Measurements from ENCODE around the gene DDX23. TPM values are rescaled to one million over a fixed set of nuclear protein-coding genes. Genes with fewer than 3 reads are reported as not detected.

The DDX23 gene
- polyA plus RNA-seq, 3 donors, result 21.4 to 63.8 (median 28.4) TPM

- Histone ChIP-seq H3K4me3 (replicated peaks in 1 of 3; ENCODE audit: low read depth in 2 of 3, low read length in 3 of 3) (peak overlapping the region; percentile 3 to 73 (median 14)), H3K36me3 (replicated peaks in 1 of 2; ENCODE audit: control insufficient read depth in 1 of 2, insufficient read depth in 2 of 2, low read length in 2 of 2) (no peaks in the 10 kb centered on the region), H3K9me3 (replicated peaks in 1 of 2; ENCODE audit: control insufficient read depth in 1 of 2, insufficient read depth in 1 of 2, low read length in 2 of 2) (no peaks in the 10 kb centered on the region), H4K20me1 (ENCODE audit: insufficient read depth, low read length) (no peaks in the 10 kb centered on the region), H3K4me2 (replicated peaks; ENCODE audit: extremely low read depth, low read length, poor library complexity, severe bottlenecking) (peak overlapping the region; percentile 79), H3K27me3 (ENCODE audit: control insufficient read depth in 2 of 2, insufficient read depth in 2 of 2, low read length in 2 of 2) (peaks cover 17 to 43% of the 10 kb centered on the region in 2 donors), H3K9ac (ENCODE audit: insufficient read depth, low read length, poor library complexity, severe bottlenecking) (peak overlapping the region; percentile 11), H2AFZ (ENCODE audit: insufficient read depth, low read depth, low read length, poor library complexity, severe bottlenecking) (peak overlapping the region; percentile 89), H3K79me2 (ENCODE audit: insufficient read depth, low read length) (no peaks in the 10 kb centered on the region), H3K27ac (ENCODE audit: low read depth in 1 of 2, low read length in 2 of 2) (no peak overlapping the region), H3K4me1 (ENCODE audit: control insufficient read depth in 1 of 2, insufficient read depth in 2 of 2, low read length in 2 of 2) (peaks cover 21 to 35% of the 10 kb centered on the region in 2 donors)
- no peak overlapping the region for H3K27ac Mint-ChIP-seq
- peak overlapping the region; percentile 73 to 86 for H3K4me3 Mint-ChIP-seq
- peaks cover 0 to 5% (median 0%) of the 10 kb centered on the region in 7 donors for H3K9me3 Mint-ChIP-seq
- DNase-seq, result no peak
- TF ChIP-seq CTCF (IDR thresholded peaks at IDR 0.05), result no peak
- intact Hi-C loops (cut with micrococcal nuclease), result no loop called here
- H3K27me3 Mint-ChIP-seq (ENCODE audit: low read depth in 3 of 3), result peaks cover 38 to 47% (median 43%) of the 10 kb centered on the region in 3 donors
- 17% methylated on average over 29 of the region's 37 CpGs for WGBS (ENCODE audit: insufficient coverage)
- H3K36me3 Mint-ChIP-seq, result peaks cover 0 to 7% of the 10 kb centered on the region in 2 donors
- H3K4me1 Mint-ChIP-seq, result peaks cover 32% of the 10 kb centered on the region
Measured at GRCh38 chr12:48818831-48819590, 33.0 kb downstream of the DDX23 start.

DNA sequence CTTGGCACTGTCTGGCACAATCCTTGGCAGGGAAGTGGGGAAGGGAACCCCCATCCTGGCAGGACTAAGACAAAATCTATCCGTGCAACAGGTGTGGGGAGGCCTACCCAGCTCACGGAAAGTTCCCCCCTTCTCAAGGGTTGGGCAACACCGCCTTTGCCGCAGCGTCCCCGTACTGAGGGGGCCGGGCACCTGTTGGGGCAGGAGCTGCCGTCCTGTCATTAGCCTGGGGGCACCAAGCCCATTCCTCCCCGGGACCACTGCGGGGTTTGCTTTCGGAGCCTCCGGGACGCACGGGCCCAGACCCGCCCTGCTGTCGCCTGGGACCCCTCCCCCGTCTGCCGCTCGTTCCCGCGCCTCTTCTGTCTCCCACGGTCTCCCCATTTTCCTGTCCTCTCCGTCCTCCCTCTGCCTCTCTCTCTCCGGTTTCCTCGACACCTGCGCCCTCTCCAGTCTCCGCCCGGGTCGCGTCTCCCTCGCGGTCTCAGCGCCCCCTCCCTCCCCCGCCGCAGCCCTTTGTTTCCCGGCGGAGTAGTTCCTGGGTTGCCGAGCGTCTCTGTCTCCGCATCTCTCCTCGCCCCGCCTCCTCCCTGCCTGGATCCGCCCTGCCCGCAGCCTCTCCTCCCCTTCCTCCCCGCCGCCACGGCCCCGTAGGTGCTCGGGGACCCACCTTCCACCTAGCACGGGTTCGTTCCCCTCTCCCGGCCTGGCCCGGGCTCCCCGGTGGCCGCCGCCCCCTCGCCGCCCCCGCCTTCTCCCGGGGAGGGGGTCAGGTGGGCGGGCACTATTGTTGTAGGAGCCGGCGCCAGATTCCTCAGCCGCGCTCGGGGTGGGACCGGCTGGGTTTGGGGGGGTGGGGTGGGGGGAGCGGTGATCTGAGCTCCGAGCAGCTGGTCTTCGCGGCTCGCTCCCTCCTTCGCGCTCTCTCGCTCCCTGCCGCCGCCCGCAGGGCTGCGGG, 33.8 kb downstream of the DDX23 start, which contains the start of gene CACNB3:
Gene CACNB3, plus strand, starts transcription at position 624 of the 958 bp plus-strand sequence. CDS start 434 bp downstream, outside the sequence.
- Histone ChIP-seq H3K27ac (ENCODE audit: low read depth in 1 of 2, low read length in 2 of 2) (no peak within 1 kb of the TSS), H3K4me3 (replicated peaks in 1 of 3; ENCODE audit: low read depth in 2 of 3, low read length in 3 of 3) (peak within 1 kb of the TSS; percentile 14 to 73 (median 55)), H3K9ac (ENCODE audit: insufficient read depth, low read length, poor library complexity, severe bottlenecking) (peak within 1 kb of the TSS; percentile 17), H3K9me3 (replicated peaks in 1 of 2; ENCODE audit: control insufficient read depth in 1 of 2, insufficient read depth in 1 of 2, low read length in 2 of 2) (no peaks in the 10 kb centered on the region), H3K4me1 (ENCODE audit: control insufficient read depth in 1 of 2, insufficient read depth in 2 of 2, low read length in 2 of 2) (peaks cover 25 to 39% of the 10 kb centered on the region in 2 donors), H3K27me3 (ENCODE audit: control insufficient read depth in 2 of 2, insufficient read depth in 2 of 2, low read length in 2 of 2) (peaks cover 17 to 43% of the 10 kb centered on the region in 2 donors), H2AFZ (ENCODE audit: insufficient read depth, low read depth, low read length, poor library complexity, severe bottlenecking) (peak within 1 kb of the TSS; percentile 89), H4K20me1 (ENCODE audit: insufficient read depth, low read length) (no peaks in the 10 kb centered on the region), H3K36me3 (replicated peaks in 1 of 2; ENCODE audit: control insufficient read depth in 1 of 2, insufficient read depth in 2 of 2, low read length in 2 of 2) (no peaks in the 10 kb centered on the region), H3K4me2 (replicated peaks; ENCODE audit: extremely low read depth, low read length, poor library complexity, severe bottlenecking) (peak within 1 kb of the TSS; percentile 79), H3K79me2 (ENCODE audit: insufficient read depth, low read length) (no peaks in the 10 kb centered on the region)
- Mint-ChIP-seq H3K27ac (peak within 1 kb of the TSS in 1 of 7 donors; percentile 36), H3K4me3 (peak within 1 kb of the TSS; percentile 85 to 91), H3K9me3 (peaks cover 0 to 5% (median 0%) of the 10 kb centered on the region in 7 donors), H3K4me1 (peaks cover 35% of the 10 kb centered on the region), H3K27me3 (ENCODE audit: low read depth in 3 of 3) (peaks cover 41 to 46% (median 43%) of the 10 kb centered on the region in 3 donors), H3K36me3 (peaks cover 0 to 7% of the 10 kb centered on the region in 2 donors)
- peak in 2 of 3 donors; percentile 30 to 31 for DNase-seq
- no peak for TF ChIP-seq CTCF (IDR thresholded peaks at IDR 0.05)
- WGBS (ENCODE audit: insufficient coverage), result under 1% methylated on average over 57 of the region's 79 CpGs
- intact Hi-C loops (cut with micrococcal nuclease), result no loop called here
